Fibroblast of skin of abdomen (primary cell): ENCODE measurements around the gene RGL1.

ENCODE experiments used
- DNase-seq: peaks from one replicate; pipeline ENCODE4 v3.0.0-alpha.2; 2013

Gene RGL1

GRCh38 chr1:183821889-183822611 is 17.1 kb downstream of the RGL1 start:
- peak; percentile 70 for DNase-seq

- DNase-seq, result no peak
Measured at GRCh38 chr1:183824291-183824690, 19.4 kb downstream of the RGL1 start.

- no peak for DNase-seq
Measured at GRCh38 chr1:183827801-183828200, 22.9 kb downstream of the RGL1 start.

GRCh38 chr1:183830389-183830788 is 25.5 kb downstream of the RGL1 start:
- no peak for DNase-seq

- no peak for DNase-seq
Measured at GRCh38 chr1:183831311-183831710, 26.4 kb downstream of the RGL1 start.

- no peak for DNase-seq
Measured at GRCh38 chr1:183832459-183832858, 27.5 kb downstream of the RGL1 start.

GRCh38 chr1:183834568-183834967 is 29.6 kb downstream of the RGL1 start:
- no peak for DNase-seq

- no peak for DNase-seq
Measured at GRCh38 chr1:183836598-183836997, 31.7 kb downstream of the RGL1 start.

GRCh38 chr1:183837062-183837461 is 32.1 kb downstream of the RGL1 start:
- no peak for DNase-seq

GRCh38 chr1:183838221-183838620 is 33.3 kb downstream of the RGL1 start:
- no peak for DNase-seq

GRCh38 chr1:183840140-183840539 is 35.2 kb downstream of the RGL1 start:
- DNase-seq, result peak; percentile 56

GRCh38 chr1:183841550-183841949 is 36.6 kb downstream of the RGL1 start:
- no peak for DNase-seq

- peak; percentile 98 for DNase-seq
Measured at GRCh38 chr1:183841950-183842794, 37.3 kb downstream of the RGL1 start.

- no peak for DNase-seq
Measured at GRCh38 chr1:183842795-183843144, 37.9 kb downstream of the RGL1 start.

- no peak for DNase-seq
Measured at GRCh38 chr1:183844806-183845205, 39.9 kb downstream of the RGL1 start.

- DNase-seq, result no peak
Measured at GRCh38 chr1:183845681-183846080, 40.8 kb downstream of the RGL1 start.

GRCh38 chr1:183847641-183848040 is 42.7 kb downstream of the RGL1 start:
- no peak for DNase-seq

- no peak for DNase-seq
Measured at GRCh38 chr1:183850852-183851251, 45.9 kb downstream of the RGL1 start.

- no peak for DNase-seq
Measured at GRCh38 chr1:183859119-183859518, 54.2 kb downstream of the RGL1 start.

- peak; percentile 77 for DNase-seq
Measured at GRCh38 chr1:183859831-183860230, 54.9 kb downstream of the RGL1 start.

- no peak for DNase-seq
Measured at GRCh38 chr1:183862967-183863366, 58.0 kb downstream of the RGL1 start.

GRCh38 chr1:183863852-183864251 is 58.9 kb downstream of the RGL1 start:
- DNase-seq, result no peak

GRCh38 chr1:183864611-183865010 is 59.7 kb downstream of the RGL1 start:
- DNase-seq, result no peak

GRCh38 chr1:183869230-183869629 is 64.3 kb downstream of the RGL1 start:
- DNase-seq, result no peak
